Measurements from ENCODE around the gene WBP1L.

DNA sequence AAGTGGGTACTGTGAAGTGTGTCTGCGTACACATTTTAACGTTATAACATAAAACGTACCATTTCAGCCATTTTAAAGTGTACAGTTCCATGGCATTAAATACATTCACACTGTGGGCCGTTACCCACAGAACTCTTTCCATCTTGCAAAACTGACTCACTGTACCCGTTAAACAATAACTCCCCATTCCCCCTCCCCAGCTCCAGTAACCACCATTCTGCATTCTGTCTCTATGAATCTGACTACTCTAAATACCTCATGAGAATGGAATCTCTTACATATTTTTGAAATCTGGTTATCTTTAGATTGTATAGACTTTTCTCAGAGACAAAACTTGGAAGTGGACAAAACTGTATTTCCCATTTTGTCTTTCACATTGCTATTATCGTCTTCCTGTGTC, 38.8 kb upstream of the WBP1L start:
- TF ChIP-seq, protein P1, sequence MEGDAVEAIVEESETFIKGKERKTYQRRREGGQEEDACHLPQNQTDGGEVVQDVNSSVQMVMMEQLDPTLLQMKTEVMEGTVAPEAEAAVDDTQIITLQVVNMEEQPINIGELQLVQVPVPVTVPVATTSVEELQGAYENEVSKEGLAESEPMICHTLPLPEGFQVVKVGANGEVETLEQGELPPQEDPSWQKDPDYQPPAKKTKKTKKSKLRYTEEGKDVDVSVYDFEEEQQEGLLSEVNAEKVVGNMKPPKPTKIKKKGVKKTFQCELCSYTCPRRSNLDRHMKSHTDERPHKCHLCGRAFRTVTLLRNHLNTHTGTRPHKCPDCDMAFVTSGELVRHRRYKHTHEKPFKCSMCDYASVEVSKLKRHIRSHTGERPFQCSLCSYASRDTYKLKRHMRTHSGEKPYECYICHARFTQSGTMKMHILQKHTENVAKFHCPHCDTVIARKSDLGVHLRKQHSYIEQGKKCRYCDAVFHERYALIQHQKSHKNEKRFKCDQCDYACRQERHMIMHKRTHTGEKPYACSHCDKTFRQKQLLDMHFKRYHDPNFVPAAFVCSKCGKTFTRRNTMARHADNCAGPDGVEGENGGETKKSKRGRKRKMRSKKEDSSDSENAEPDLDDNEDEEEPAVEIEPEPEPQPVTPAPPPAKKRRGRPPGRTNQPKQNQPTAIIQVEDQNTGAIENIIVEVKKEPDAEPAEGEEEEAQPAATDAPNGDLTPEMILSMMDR (IDR thresholded peaks at IDR 0.05; ENCODE audit: insufficient read depth, low read length, poor library complexity, severe bottlenecking), result no peak
- no peak for TF ChIP-seq EZH2phosphoT487 (conservative IDR thresholded peaks at IDR 0.05; ENCODE audit: low read length)

Measured in SU-DHL-6 (cell line).